HG03175 (cell line): ENCODE measurements around the gene ZNF862.

Experiments used
- ATAC-seq: cut with Tn5 transposase; IDR thresholded peaks from one replicate; pipeline ENCODE4 v1.9.1; 2021; ENCODE audit warnings: mild to moderate bottlenecking, moderate library complexity; ENCODE audit not compliant: unreplicated experiment

The ZNF862 gene

DNA sequence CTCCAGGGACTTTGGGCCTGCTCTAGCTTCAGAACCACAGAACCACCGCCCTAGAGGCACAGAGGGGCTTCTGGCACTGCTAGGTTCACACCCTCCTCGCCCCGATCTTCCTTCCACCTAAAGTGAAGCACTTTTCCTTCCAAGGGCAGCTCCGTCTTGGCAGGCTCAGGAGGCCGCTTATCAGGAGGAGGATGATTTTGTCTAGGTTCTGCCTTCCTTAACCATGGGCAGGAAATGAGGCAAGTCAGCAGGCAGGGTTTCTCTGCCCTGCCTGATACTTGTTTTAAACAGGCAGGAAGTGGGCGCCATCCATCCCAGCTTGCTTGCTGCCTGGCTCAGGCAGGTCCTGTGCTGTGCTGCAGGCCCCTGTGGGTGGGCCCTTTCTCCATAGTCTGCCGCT lies 27.3 kb downstream of the ZNF862 start:
- peak; percentile 35 for ATAC-seq

DNA sequence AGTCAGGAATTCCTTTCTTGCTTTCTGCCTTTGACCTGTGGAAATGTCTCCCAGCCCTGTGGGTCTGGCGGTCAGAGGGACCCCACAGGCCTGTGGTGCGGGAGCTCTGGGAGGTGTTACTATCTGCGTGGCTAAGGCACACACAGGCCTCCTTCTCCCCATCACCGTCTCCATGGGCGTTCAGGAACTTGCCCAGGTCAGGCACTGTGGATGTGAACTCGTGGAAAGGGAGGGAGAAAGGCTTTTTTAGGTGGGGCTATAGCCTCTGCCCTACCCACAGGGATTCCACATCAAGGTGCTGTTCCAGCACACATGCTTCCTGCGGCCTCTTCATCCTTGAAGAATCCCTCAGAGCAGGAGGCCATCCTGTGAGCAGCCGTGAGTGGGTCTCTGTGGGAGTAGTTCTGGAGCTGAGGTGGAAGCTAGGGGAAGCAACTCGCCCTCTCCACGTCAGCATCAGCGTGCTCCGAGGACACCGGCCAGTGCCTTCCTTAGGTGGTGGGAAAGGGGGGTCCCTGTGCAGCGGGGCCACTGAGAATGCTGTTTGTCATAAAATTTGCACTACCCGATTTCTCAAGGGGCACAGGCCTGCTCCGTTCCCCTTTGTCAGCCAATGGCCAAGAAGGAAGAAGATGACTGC lies 28.1 kb downstream of the ZNF862 start:
- no peak for ATAC-seq

GRCh38 chr7:149866779-149867447 lies 28.7 kb downstream of the ZNF862 start:
- no peak for ATAC-seq

- no peak for ATAC-seq
Measured at GRCh38 chr7:149867762-149868622, 29.8 kb downstream of the ZNF862 start.

- ATAC-seq, result no peak
Measured at GRCh38 chr7:149868623-149869290, 30.6 kb downstream of the ZNF862 start.

DNA sequence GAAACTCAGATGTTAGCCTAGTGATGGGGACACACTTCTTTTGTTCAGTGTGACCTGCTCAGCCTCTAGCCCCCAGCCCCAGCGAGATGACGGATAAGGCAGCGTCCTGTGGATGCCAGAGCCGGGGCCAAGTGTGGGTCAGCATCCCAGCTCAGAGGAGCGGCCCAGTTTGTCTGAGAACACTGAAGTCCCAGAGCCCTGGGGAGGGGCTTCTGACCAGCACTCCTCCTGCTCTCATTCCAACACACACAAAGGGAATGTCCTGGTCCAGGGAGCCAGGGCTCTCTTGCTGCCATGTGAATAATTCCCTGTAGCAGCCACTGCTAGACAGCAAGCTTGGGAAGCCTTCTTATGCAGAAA lies 31.1 kb downstream of the ZNF862 start:
- ATAC-seq, result no peak

- no peak for ATAC-seq
Measured at GRCh38 chr7:149869867-149870266, 31.7 kb downstream of the ZNF862 start.

- ATAC-seq, result no peak
Measured at GRCh38 chr7:149870274-149870673, 32.1 kb downstream of the ZNF862 start.

GRCh38 chr7:149870701-149871483 lies 32.7 kb downstream of the ZNF862 start:
- no peak for ATAC-seq

- ATAC-seq, result no peak
Measured at GRCh38 chr7:149871576-149871975, 33.4 kb downstream of the ZNF862 start.

GRCh38 chr7:149872419-149873073 lies 34.4 kb downstream of the ZNF862 start:
- no peak for ATAC-seq

DNA sequence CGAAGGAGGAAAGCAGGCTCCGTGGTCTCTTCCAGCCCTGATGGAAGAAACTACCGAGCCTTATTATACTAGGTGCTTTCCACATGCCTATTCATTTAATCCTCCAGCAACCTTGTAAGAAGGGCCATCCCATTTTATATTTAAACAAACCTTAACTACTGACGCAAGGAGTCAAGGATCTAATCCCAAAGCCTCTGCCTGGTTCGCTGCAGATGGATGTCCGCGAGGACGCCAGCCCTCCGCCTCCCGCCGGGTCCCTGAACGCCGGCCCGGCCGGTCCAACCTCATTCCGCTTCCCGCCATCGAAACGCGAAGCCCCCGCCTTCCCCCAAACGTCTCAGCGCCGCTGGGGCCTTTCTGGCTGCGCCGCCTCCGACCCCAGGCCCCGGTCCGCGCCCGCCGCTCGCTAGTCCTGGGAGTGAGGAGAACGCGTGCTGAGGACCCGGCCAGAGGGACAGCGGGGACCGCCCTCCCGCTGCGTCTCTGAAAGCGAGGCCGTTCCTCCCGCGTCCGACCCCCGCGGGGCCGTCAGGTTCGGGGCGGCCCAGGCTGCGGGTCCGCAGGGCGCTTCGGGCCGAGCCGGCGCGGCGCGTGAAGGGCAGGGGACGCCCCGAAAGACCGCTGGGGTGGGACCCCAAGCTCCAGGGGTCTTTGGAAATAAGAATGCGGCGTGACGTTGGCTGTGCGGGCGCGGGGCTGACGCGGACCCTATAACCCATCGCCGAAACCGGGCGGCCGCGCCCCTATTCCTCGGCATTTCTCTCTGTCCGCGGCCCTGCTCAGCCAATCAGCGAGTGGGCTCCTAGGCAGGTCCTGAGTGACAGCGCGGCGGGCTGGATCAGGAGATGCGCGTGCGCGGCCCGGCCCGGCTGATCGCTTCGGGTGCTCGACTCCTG lies 35.1 kb downstream of the ZNF862 start, which contains the start of gene ATP6V0E2:
ATP6V0E2 (plus strand) TSS at position 896 of the 896 bp plus-strand sequence. CDS start 97 bp downstream, outside the sequence.
- ATAC-seq, result peak; percentile 93

- peak; percentile 23 for ATAC-seq
Measured at GRCh38 chr7:149873970-149874643, 35.9 kb downstream of the ZNF862 start.

DNA sequence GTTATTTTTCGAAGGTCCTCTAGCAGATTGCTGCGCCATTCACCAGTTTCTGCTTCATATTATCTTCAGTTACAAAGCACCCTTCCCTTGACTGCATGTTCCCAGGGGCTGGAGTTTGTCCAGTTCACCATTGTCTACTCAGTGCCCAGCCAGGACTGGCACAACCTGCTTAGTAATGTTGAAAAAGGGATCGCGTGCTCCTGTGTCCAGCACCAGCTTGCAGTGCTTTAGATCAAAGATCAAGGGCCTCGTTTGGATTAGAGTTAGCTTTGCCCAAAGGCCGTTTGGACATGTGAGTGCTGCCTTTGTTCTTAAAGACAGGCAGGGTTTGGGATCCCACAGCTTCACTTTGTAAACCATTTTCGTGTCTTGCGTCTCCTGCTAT lies 36.5 kb downstream of the ZNF862 start:
- ATAC-seq, result no peak

DNA sequence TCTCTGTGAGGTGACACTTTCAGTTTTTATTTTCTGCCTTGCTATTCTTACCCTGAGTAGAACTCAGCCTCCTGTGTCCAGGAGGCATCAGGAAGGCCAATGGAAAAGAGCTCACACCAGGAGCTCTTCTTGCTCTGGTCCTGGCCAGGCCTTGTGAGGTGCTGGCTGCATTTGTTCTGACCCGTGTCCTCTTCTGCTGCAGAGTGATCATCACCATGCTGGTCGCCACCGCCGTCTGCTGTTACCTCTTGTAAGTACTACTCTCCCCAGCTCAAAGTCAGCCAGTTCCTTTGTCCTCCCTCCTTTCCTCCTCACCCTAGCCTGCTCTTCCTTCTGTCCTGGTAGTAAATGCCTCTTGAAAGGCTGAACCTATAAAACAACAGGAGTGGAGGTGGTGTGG lies 37.2 kb downstream of the ZNF862 start:
- ATAC-seq, result no peak

GRCh38 chr7:149877890-149878522 lies 39.8 kb downstream of the ZNF862 start:
- ATAC-seq, result no peak

DNA sequence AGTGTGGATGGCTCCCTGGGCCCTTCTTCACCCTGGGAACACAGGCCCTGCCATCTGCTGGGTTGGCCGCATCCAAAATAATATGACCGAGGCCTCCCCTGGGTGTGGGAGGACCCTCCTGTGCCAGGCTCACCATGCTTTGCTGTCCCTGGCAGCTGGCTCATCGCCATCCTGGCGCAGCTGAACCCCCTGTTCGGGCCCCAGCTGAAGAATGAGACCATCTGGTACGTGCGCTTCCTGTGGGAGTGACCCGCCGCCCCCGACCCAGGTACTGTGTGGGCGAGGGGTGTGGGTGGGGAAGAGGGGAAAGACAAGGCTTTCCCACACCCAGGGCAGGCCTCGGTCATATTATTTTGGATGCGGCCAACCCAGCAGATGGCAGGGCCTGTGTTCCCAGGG lies 40.3 kb downstream of the ZNF862 start:
- ATAC-seq, result no peak

- ATAC-seq, result no peak
Measured at GRCh38 chr7:149879271-149879743, 41.1 kb downstream of the ZNF862 start.
